CD14-positive monocyte (primary cell): Measurements from ENCODE around the gene PRLR. TPM values are rescaled to one million over a fixed set of nuclear protein-coding genes. Genes with fewer than 3 reads are reported as not detected.

Experiments
- DNase-seq, 3 donors: peaks; one replicate each; pipeline ENCODE4 v3.0.0-alpha.2; 2011 to 2022
- H2AFZ ChIP-seq: 2 replicates; pipeline ENCODE4 v1.6.0; 2012; ENCODE audit warnings: mild to moderate bottlenecking, low read depth, low read length, inconsistent platforms; ENCODE audit not compliant: insufficient read depth, poor library complexity, severe bottlenecking
- H3K27ac ChIP-seq, 2 donors: 1 replicate in 1 of 2; 2 replicates in 1 of 2; pipeline ENCODE4 v1.5.1; 2012 to 2013; ENCODE audit warnings: low read length in 2 of 2, control low read depth in 1 of 2, inconsistent platforms in 1 of 2, low read depth in 1 of 2, mild to moderate bottlenecking in 1 of 2
- H3K27me3 ChIP-seq, 2 donors: one replicate each; pipeline versions ENCODE4 v1.6.0 to v1.6.1; 2011 to 2013; ENCODE audit warnings: low read length in 2 of 2; ENCODE audit not compliant: control insufficient read depth in 2 of 2, insufficient read depth in 2 of 2
- H3K36me3 ChIP-seq, 2 donors: replicated peaks in 1 of 2; 1 replicate in 1 of 2; 2 replicates in 1 of 2; pipeline versions ENCODE4 v1.5.1 to v1.6.1; 2012 to 2013; ENCODE audit warnings: low read length in 2 of 2, control low read depth in 1 of 2, inconsistent platforms in 1 of 2, mild to moderate bottlenecking in 1 of 2; ENCODE audit not compliant: insufficient read depth in 2 of 2, control insufficient read depth in 1 of 2
- H3K4me1 ChIP-seq, 2 donors: 1 replicate in 1 of 2; 2 replicates in 1 of 2; pipeline versions ENCODE4 v1.5.1 to v1.6.1; 2012 to 2013; ENCODE audit warnings: low read length in 2 of 2, control low read depth in 1 of 2, inconsistent platforms in 1 of 2, mild to moderate bottlenecking in 1 of 2, moderate library complexity in 1 of 2; ENCODE audit not compliant: insufficient read depth in 2 of 2, control insufficient read depth in 1 of 2
- H3K4me2 ChIP-seq: replicated peaks from 2 replicates; pipeline ENCODE3; 2012; ENCODE audit warnings: low read length, moderate library complexity, mild to moderate bottlenecking; ENCODE audit not compliant: poor library complexity, severe bottlenecking; ENCODE audit errors: extremely low read depth
- H3K4me3 ChIP-seq, 3 experiments: fragments of 200-600 bp in 1 of 3; sonication (generic) in 1 of 3; replicated peaks in 1 of 3; 1 replicate in 2 of 3; 2 replicates in 1 of 3; pipeline ENCODE4 v1.5.1; 2011 to 2013; ENCODE audit warnings: low read length in 3 of 3, mild to moderate bottlenecking in 3 of 3, control low read depth in 2 of 3, low read depth in 2 of 3, inconsistent platforms in 1 of 3, moderate library complexity in 1 of 3
- H3K79me2 ChIP-seq: 2 replicates; pipeline ENCODE4 v1.6.0; 2012; ENCODE audit warnings: mild to moderate bottlenecking, control low read depth, inconsistent platforms, low read length, moderate library complexity; ENCODE audit not compliant: insufficient read depth
- H3K9ac ChIP-seq: 2 replicates; pipeline ENCODE4 v1.6.0; 2017; ENCODE audit warnings: low read length, mild to moderate bottlenecking; ENCODE audit not compliant: insufficient read depth, poor library complexity, severe bottlenecking
- H3K9me3 ChIP-seq, 2 donors: replicated peaks in 1 of 2; 1 replicate in 1 of 2; 2 replicates in 1 of 2; pipeline versions ENCODE4 v1.5.1 to v1.6.1; 2012 to 2013; ENCODE audit warnings: low read length in 2 of 2, control low read depth in 1 of 2; ENCODE audit not compliant: control insufficient read depth in 1 of 2, insufficient read depth in 1 of 2
- H4K20me1 ChIP-seq: 2 replicates; pipeline ENCODE4 v1.6.0; 2012; ENCODE audit warnings: mild to moderate bottlenecking, low read length, control low read depth, moderate library complexity; ENCODE audit not compliant: insufficient read depth
- H3K27ac Mint-ChIP-seq, 7 donors: one replicate each; pipeline ENCODE4 v1.8.0; 2020; ENCODE audit warnings: mild to moderate bottlenecking in 7 of 7, mixed read lengths in 7 of 7, moderate library complexity in 6 of 7, inconsistent platforms in 2 of 7
- H3K27me3 Mint-ChIP-seq, 3 donors: one replicate each; pipeline ENCODE4 v1.8.0; 2021 to 2022; ENCODE audit warnings: low read depth in 3 of 3, mild to moderate bottlenecking in 3 of 3, mixed read lengths in 3 of 3, moderate library complexity in 3 of 3, inconsistent platforms in 1 of 3
- H3K36me3 Mint-ChIP-seq, 2 donors: one replicate each; pipeline ENCODE4 v1.8.0; 2020; ENCODE audit warnings: mixed read lengths in 2 of 2, inconsistent platforms in 1 of 2, mild to moderate bottlenecking in 1 of 2
- H3K4me1 Mint-ChIP-seq: one replicate; pipeline ENCODE4 v1.8.0; 2020; ENCODE audit warnings: mild to moderate bottlenecking, mixed read lengths
- H3K4me3 Mint-ChIP-seq, 2 donors: one replicate each; pipeline ENCODE4 v1.8.0; 2020; ENCODE audit warnings: mild to moderate bottlenecking in 2 of 2, mixed read lengths in 2 of 2, moderate library complexity in 1 of 2
- H3K9me3 Mint-ChIP-seq, 7 donors: one replicate each; pipeline ENCODE4 v1.8.0; 2020 to 2022; ENCODE audit warnings: mixed read lengths in 7 of 7, mild to moderate bottlenecking in 6 of 7, moderate library complexity in 6 of 7, inconsistent platforms in 2 of 7
- WGBS: methylation state at CpG from one replicate; pipeline ENCODE4 v1.1.5; 2013; ENCODE audit warnings: missing lambda C conversion rate; ENCODE audit not compliant: insufficient coverage; 5-methylcytosine and 5-hydroxymethylcytosine counted together
- intact Hi-C, 2 donors: fragments of 100-400 bp; cut with micrococcal nuclease; formaldehyde crosslinking; loops; one replicate each; pipeline versions ENCODE4 v1.15.0 to v1.15.1; 2023
- polyA plus RNA-seq, 3 donors: library from polyadenylated mRNA; depleted of rRNA in 1 of 3; unstranded in 2 of 3; stranded (reverse) in 1 of 3; fragments of 300-500 nt in 2 of 3; fragments of >200 nt in 1 of 3; fragmentation: Illumina TruSeq in 2 of 3; gene quantifications; 1 replicate in 2 of 3; 2 replicates in 1 of 3; pipeline ENCODE4 v1.2.3, GENCODE V29; 2012 to 2021
- TF ChIP-seq, protein P1 (sequence below): fragments of 200-600 bp; IDR thresholded peaks from one replicate; pipeline ENCODE4 v1.8.0; 2022; ENCODE audit warnings: antibody characterized with exemption, mild to moderate bottlenecking

PRLR gene
- polyA plus RNA-seq, 3 donors, result 0.12 to 1.7 (median 0.88) TPM

GRCh38 chr5:35031276-35031675, 199.0 kb downstream of the PRLR start:
- no peak overlapping the region for H2AFZ ChIP-seq
- H3K27me3 Mint-ChIP-seq, result peaks cover 6 to 23% (median 12%) of the 10 kb centered on the region in 3 donors
- no peaks in the 10 kb centered on the region for H4K20me1 ChIP-seq
- intact Hi-C loops, result no loop called here
- WGBS, result no CpG with 5 or more reads among the region's 5 CpGs
- no peak overlapping the region for H3K4me2 ChIP-seq
- H3K9ac ChIP-seq, result no peak overlapping the region
- H3K4me3 Mint-ChIP-seq, result no peak overlapping the region
- H3K79me2 ChIP-seq, result no peaks in the 10 kb centered on the region
- H3K9me3 Mint-ChIP-seq, result peaks cover 0 to 2% (median 0%) of the 10 kb centered on the region in 7 donors
- H3K27ac Mint-ChIP-seq, result peak overlapping the region in 1 of 7 donors; percentile 1
- TF ChIP-seq, protein P1, sequence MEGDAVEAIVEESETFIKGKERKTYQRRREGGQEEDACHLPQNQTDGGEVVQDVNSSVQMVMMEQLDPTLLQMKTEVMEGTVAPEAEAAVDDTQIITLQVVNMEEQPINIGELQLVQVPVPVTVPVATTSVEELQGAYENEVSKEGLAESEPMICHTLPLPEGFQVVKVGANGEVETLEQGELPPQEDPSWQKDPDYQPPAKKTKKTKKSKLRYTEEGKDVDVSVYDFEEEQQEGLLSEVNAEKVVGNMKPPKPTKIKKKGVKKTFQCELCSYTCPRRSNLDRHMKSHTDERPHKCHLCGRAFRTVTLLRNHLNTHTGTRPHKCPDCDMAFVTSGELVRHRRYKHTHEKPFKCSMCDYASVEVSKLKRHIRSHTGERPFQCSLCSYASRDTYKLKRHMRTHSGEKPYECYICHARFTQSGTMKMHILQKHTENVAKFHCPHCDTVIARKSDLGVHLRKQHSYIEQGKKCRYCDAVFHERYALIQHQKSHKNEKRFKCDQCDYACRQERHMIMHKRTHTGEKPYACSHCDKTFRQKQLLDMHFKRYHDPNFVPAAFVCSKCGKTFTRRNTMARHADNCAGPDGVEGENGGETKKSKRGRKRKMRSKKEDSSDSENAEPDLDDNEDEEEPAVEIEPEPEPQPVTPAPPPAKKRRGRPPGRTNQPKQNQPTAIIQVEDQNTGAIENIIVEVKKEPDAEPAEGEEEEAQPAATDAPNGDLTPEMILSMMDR, result no peak
- H3K4me1 ChIP-seq, result no peaks in the 10 kb centered on the region
- H3K4me1 Mint-ChIP-seq, result peaks cover 3% of the 10 kb centered on the region
- H3K36me3 ChIP-seq, result no peaks in the 10 kb centered on the region
- H3K36me3 Mint-ChIP-seq, result no peaks in the 10 kb centered on the region
- H3K27ac ChIP-seq, result no peak overlapping the region
- no peaks in the 10 kb centered on the region for H3K9me3 ChIP-seq
- no peak overlapping the region for H3K4me3 ChIP-seq
- H3K27me3 ChIP-seq, result peaks cover 2 to 7% of the 10 kb centered on the region in 2 donors
- DNase-seq, result no peak

DNA sequence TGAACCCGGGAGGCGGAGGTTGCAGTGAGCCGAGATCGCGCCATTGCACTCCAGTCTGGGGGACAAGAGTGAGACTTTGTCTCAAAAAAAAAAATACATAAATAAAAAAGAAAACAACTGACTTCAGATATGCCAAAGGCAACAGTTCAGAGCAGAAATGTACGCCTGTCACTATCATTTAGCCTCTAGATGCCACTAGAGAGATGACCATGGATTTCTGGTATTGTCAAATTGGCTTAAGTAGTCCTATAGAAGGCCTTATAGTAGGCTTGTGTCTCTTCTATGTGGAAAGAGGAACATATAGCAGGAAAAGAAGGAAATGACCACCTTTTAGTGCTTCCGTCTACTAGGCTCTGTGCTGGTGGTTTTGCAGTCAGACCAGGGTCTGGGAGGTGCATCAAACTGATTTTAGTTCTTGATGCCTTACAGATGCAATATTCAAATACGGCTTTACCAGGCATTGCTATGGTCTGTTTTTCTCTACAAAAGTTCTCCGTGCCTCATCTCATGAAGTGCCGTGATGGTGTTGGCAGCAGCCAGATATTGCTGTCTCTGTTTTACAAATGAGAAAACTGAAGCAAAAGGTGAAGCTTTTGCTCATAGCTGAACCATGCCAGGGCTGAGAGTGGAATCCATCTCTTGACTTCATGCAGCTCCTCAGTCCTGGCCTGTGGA, 199.7 kb downstream of the PRLR start:
- Histone ChIP-seq H3K9ac (no peak overlapping the region), H3K4me3 (no peak overlapping the region), H3K36me3 (no peaks in the 10 kb centered on the region), H3K79me2 (no peaks in the 10 kb centered on the region), H3K4me2 (no peak overlapping the region), H3K27me3 (peaks cover 2 to 6% of the 10 kb centered on the region in 2 donors), H2AFZ (no peak overlapping the region), H4K20me1 (no peaks in the 10 kb centered on the region), H3K4me1 (no peaks in the 10 kb centered on the region), H3K27ac (no peak overlapping the region), H3K9me3 (no peaks in the 10 kb centered on the region)
- WGBS, result 30% methylated on average over 5 of the region's 10 CpGs
- peaks cover 7 to 24% (median 9%) of the 10 kb centered on the region in 3 donors for H3K27me3 Mint-ChIP-seq
- H3K9me3 Mint-ChIP-seq, result peaks cover 0 to 2% (median 0%) of the 10 kb centered on the region in 7 donors
- no peaks in the 10 kb centered on the region for H3K36me3 Mint-ChIP-seq
- H3K4me1 Mint-ChIP-seq, result peaks cover 3% of the 10 kb centered on the region
- TF ChIP-seq, protein P1, result no peak
- peak in 1 of 3 donors; percentile 5 for DNase-seq
- intact Hi-C loops, result no loop called here
- H3K27ac Mint-ChIP-seq, result no peak overlapping the region
- H3K4me3 Mint-ChIP-seq, result no peak overlapping the region
